ENCODE data around the gene TRIM36. TPM values are rescaled to one million over a fixed set of nuclear protein-coding genes. Genes with fewer than 3 reads are reported as not detected.

Gene TRIM36
- total and polyA plus RNA-seq, 2 of the 8 experiments (the other 6 are each of a cell fraction or from before 2014, with no cell fraction given), result 8.5 to 14.1 TPM

DNA sequence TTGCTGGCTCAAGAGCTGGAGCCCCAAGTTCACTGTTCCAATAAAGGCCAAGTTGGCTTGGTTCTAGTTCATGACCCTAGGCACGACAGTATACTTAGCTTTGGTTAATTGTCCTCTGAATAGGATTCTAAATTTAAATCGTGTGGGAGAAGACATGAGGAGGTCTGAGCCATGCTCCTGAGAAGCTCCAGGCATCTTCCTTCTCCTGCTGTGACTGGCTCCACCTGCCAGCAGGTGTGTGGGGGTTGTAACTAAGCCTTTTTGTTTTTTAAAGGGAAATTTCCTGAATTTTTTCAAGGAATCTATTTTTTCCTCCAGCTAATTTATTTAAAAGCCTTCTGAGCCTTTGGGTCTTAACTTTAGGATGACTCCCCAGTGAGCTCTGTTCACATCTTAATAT lies 20.2 kb upstream of the TRIM36 start:
- H3K4ac ChIP-seq (replicated peaks; ENCODE audit: insufficient read length, low read depth, low read length), result no peak overlapping the region
- H3K79me1 ChIP-seq (ENCODE audit: low read depth, low read length), result no peaks in the 10 kb centered on the region
- no peak overlapping the region for H2BK120ac ChIP-seq (replicated peaks; ENCODE audit: low read depth, low read length)
- no peak overlapping the region for H2AK5ac ChIP-seq (ENCODE audit: low read depth, low read length)
- no peak overlapping the region for H4K91ac ChIP-seq (replicated peaks; ENCODE audit: insufficient read length, low read length)
- no peak overlapping the region for H3K27ac ChIP-seq (ENCODE audit: low read depth, low read length)
- H2BK12ac ChIP-seq (ENCODE audit: low read depth, low read length), result no peak overlapping the region
- no peak overlapping the region for H3K56ac ChIP-seq (replicated peaks; ENCODE audit: insufficient read length, low read depth, low read length)
- H3K4me3 ChIP-seq (ENCODE audit: extremely low read depth in 1 of 4, insufficient read depth in 2 of 4, low read depth in 3 of 4, low read length in 4 of 4), result no peak overlapping the region
- H3K14ac ChIP-seq (ENCODE audit: insufficient read length), result no peak overlapping the region
- FAIRE-seq, result no peak
- no peaks in the 10 kb centered on the region; the same call in 1 of the 2 replicates for H3K23me2 ChIP-seq (ENCODE audit: low read depth, low read length)
- H4K8ac ChIP-seq (ENCODE audit: extremely low read depth, insufficient read depth, low read length), result no peak overlapping the region
- no peaks in the 10 kb centered on the region for H3K36me3 ChIP-seq (ENCODE audit: control insufficient read depth in 2 of 4, insufficient read depth in 4 of 4, low read length in 3 of 4)
- H3K27me3 ChIP-seq (replicated peaks in 1 of 4; ENCODE audit: control insufficient read depth in 3 of 4, extremely low read depth in 1 of 4, insufficient read depth in 3 of 4, low read length in 3 of 4), result no peaks in the 10 kb centered on the region
- H3K9ac ChIP-seq (replicated peaks in 1 of 4; ENCODE audit: extremely low read depth in 1 of 4, low read depth in 3 of 4, low read length in 3 of 4), result no peak overlapping the region
- 59% methylated on average over 2 of the region's 2 CpGs; no CpG with 5 or more reads in 1 of the 2 experiments for WGBS, 2 experiments (ENCODE audit: extremely low coverage in 1 of 2, insufficient coverage in 1 of 2, insufficient read length in 1 of 2, insufficient replicate concordance in 2 of 2, low coverage in 1 of 2, low lambda C conversion rate in 2 of 2, missing lambda C conversion rate in 1 of 2)
- H3K18ac ChIP-seq (ENCODE audit: extremely low read depth, low read length), result no peak overlapping the region
- H3K4me2 ChIP-seq (ENCODE audit: insufficient read depth in 1 of 2, low read depth in 2 of 2, low read length in 2 of 2), result no peak overlapping the region
- H2AFZ ChIP-seq (ENCODE audit: low read length), result no peak overlapping the region
- no peaks in the 10 kb centered on the region for H3K9me3 ChIP-seq (ENCODE audit: insufficient read depth in 2 of 2, low read depth in 1 of 2, low read length in 1 of 2)
- H3K4me1 ChIP-seq (replicated peaks in 1 of 4; ENCODE audit: control insufficient read depth in 3 of 4, insufficient read depth in 4 of 4, low read length in 3 of 4), result peaks cover 0 to 3% (median 0%) of the 10 kb centered on the region in 4 experiments; a peak in 2 of 7 replicates
- ChIA-PET CTCF (ENCODE audit: partially characterized antibody) (interaction anchor here (0.6 to 2.2 kb wide), 4 partner anchors 10 to 92 kb away, joined by 3 to 11 read pairs (median 4); no protein-coding TSS in a partner anchor), POLR2A (ENCODE audit: partially characterized antibody) (interaction anchor here (1.2 kb wide), 1 partner anchor 11 kb away, joined by 3 read pairs; no protein-coding TSS in a partner anchor)
- no peak overlapping the region for H2BK5ac ChIP-seq (ENCODE audit: low read depth, low read length)
- no peak overlapping the region for H2BK20ac ChIP-seq (ENCODE audit: low read length)
- DNase-seq (ENCODE audit: low read depth in 1 of 2, low spot score in 2 of 2), result no peak
- H4K5ac ChIP-seq (ENCODE audit: insufficient read length, low read depth, low read length), result no peak overlapping the region
- no peak overlapping the region for H3K23ac ChIP-seq (ENCODE audit: insufficient read length)
- H2BK15ac ChIP-seq (ENCODE audit: low read length), result no peak overlapping the region
- H4K20me1 ChIP-seq (replicated peaks in 1 of 2; ENCODE audit: control insufficient read depth in 1 of 2, insufficient read depth in 2 of 2, low read length in 2 of 2), result no peaks in the 10 kb centered on the region
- no peaks in the 10 kb centered on the region for H3K79me2 ChIP-seq (ENCODE audit: control insufficient read depth in 1 of 2, insufficient read depth in 2 of 2, low read length in 2 of 2)
- TF ChIP-seq TAF1 (IDR thresholded peaks at IDR 0.05; ENCODE audit: low read depth, low read length) (no peak), CBX5 (IDR thresholded peaks at IDR 0.05; ENCODE audit: low read depth, low read length) (no peak), RAD21 (IDR thresholded peaks at IDR 0.05 in 1 of 2, conservative IDR thresholded peaks at IDR 0.05 in 1 of 2; ENCODE audit: low read depth in 2 of 2, low read length in 2 of 2) (no peak), TEAD4 (IDR thresholded peaks at IDR 0.05; ENCODE audit: low read depth, low read length) (no peak), GABPA (IDR thresholded peaks at IDR 0.05; ENCODE audit: borderline replicate concordance, insufficient read depth, low read length) (no peak), KDM5A (IDR thresholded peaks at IDR 0.05; ENCODE audit: low read length) (no peak), EZH2 (IDR thresholded peaks at IDR 0.05; ENCODE audit: low read depth, low read length, severe bottlenecking) (no peak), CHD2 (IDR thresholded peaks at IDR 0.05; ENCODE audit: low read length) (no peak), CTBP2 (IDR thresholded peaks at IDR 0.05; ENCODE audit: borderline replicate concordance, insufficient read depth, insufficient read length, low read length) (no peak), GTF2F1 (IDR thresholded peaks at IDR 0.05; ENCODE audit: borderline replicate concordance, low read depth, low read length) (no peak), TAF7 (optimal IDR thresholded peaks at IDR 0.05; ENCODE audit: borderline replicate concordance, low read depth, low read length) (no peak)
- TF ChIP-seq, protein P1, sequence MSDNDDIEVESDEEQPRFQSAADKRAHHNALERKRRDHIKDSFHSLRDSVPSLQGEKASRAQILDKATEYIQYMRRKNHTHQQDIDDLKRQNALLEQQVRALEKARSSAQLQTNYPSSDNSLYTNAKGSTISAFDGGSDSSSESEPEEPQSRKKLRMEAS (IDR thresholded peaks at IDR 0.05), result no peak
- TF ChIP-seq, protein P2, sequence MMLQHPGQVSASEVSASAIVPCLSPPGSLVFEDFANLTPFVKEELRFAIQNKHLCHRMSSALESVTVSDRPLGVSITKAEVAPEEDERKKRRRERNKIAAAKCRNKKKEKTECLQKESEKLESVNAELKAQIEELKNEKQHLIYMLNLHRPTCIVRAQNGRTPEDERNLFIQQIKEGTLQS (IDR thresholded peaks at IDR 0.05; ENCODE audit: insufficient read depth, low read depth, low read length), result no peak
